Mucosa of descending colon (tissue), 3 donors: ENCODE measurements around the gene CDC42EP1. TPM values are rescaled to one million over a fixed set of nuclear protein-coding genes. Genes with fewer than 3 reads are reported as not detected.

ENCODE experiments used
- ATAC-seq: fragments of 200-7000 bp; cut with Tn5 transposase; one replicate; pipeline ENCODE4 v1.9.1; 2020; ENCODE audit warnings: mild to moderate bottlenecking, moderate library complexity
- DNase-seq, 3 donors: peaks; one replicate each; pipeline ENCODE4 v3.0.0-alpha.2; 2020
- H3K36me3 ChIP-seq: fragments of 200-600 bp; one replicate; pipeline ENCODE4 v1.8.0; 2021; ENCODE audit warnings: low read depth, mild to moderate bottlenecking
- H3K4me1 ChIP-seq: fragments of 200-600 bp; one replicate; pipeline ENCODE4 v1.8.0; 2021; ENCODE audit warnings: low read depth, mild to moderate bottlenecking
- H3K4me3 ChIP-seq: fragments of 200-600 bp; one replicate; pipeline ENCODE4 v1.8.0; 2021; ENCODE audit warnings: mild to moderate bottlenecking
- H3K9me3 ChIP-seq: fragments of 200-600 bp; one replicate; pipeline ENCODE4 v1.8.0; 2021; ENCODE audit warnings: mild to moderate bottlenecking
- CTCF ChIP-seq: fragments of 200-600 bp; IDR thresholded peaks from one replicate; pipeline ENCODE4 v1.8.0; 2022; ENCODE audit warnings: antibody characterized with exemption, mild to moderate bottlenecking
- intact Hi-C, 2 donors: fragments of 100-400 bp; cut with DNase I in 1 of 2; cut with micrococcal nuclease in 1 of 2; formaldehyde crosslinking; loops; one replicate each; pipeline versions ENCODE4 v1.11.0 to v1.11.1; 2022; cut with DNase I, micrococcal nuclease
- total RNA-seq, 3 donors: library from RNA; stranded (reverse); fragmentation: NEBNext Ultra II Directional in 2 of 3; extraction: Animal tissue kit (Norgen Biotek cat#: 25700) in 2 of 3; gene quantifications; one replicate each; pipeline versions ENCODE4 v1.2.1 to v1.2.4, GENCODE V29; 2021 to 2023
- donor health status: DM: no; HTN: no; CAD: no; lungs with moderate emphysema.
- donor health status: DM: no; HTN: no; CAD: no.
- donor health status: DM: no; HTN: yes; CAD: no.

The CDC42EP1 gene
- total RNA-seq, 3 donors from 2014 or later = 31.5 to 52.0 (median 48.2) TPM

GRCh38 chr22:37566329-37566837 lies 6.1 kb downstream of the CDC42EP1 start:
- no peaks in the 10 kb centered on the region for H3K36me3 ChIP-seq
- intact Hi-C loops = no loop called here
- no peaks in the 10 kb centered on the region for H3K9me3 ChIP-seq
- peaks cover 86% of the 10 kb centered on the region for H3K4me1 ChIP-seq
- TF ChIP-seq CTCF = no peak
- ATAC-seq (no peak), DNase-seq (peak in 2 of 3 donors; percentile 58 to 79)
- H3K4me3 ChIP-seq = no peak overlapping the region

GRCh38 chr22:37566903-37567798 lies 6.9 kb downstream of the CDC42EP1 start:
- intact Hi-C loops = no loop called here
- Histone ChIP-seq H3K36me3 (no peaks in the 10 kb centered on the region), H3K4me3 (no peak overlapping the region), H3K4me1 (peaks cover 85% of the 10 kb centered on the region), H3K9me3 (no peaks in the 10 kb centered on the region)
- peak; percentile 94 to 97 (median 95) for DNase-seq
- peak; percentile 67 for ATAC-seq
- TF ChIP-seq CTCF = peak; percentile 93

- ATAC-seq (no peak), DNase-seq (no peak)
- Histone ChIP-seq H3K4me1 (peaks cover 77% of the 10 kb centered on the region), H3K9me3 (no peaks in the 10 kb centered on the region), H3K4me3 (no peak overlapping the region), H3K36me3 (no peaks in the 10 kb centered on the region)
- intact Hi-C loops = no loop called here
- TF ChIP-seq CTCF = no peak
Observed at GRCh38 chr22:37568012-37568411, 7.7 kb downstream of the CDC42EP1 start.

GRCh38 chr22:37568448-37569008 lies 8.2 kb downstream of the CDC42EP1 start:
- no peaks in the 10 kb centered on the region for H3K36me3 ChIP-seq
- H3K9me3 ChIP-seq = no peaks in the 10 kb centered on the region
- H3K4me1 ChIP-seq = peaks cover 71% of the 10 kb centered on the region
- ATAC-seq = no peak
- peak in 1 of 3 donors; percentile 67 for DNase-seq
- H3K4me3 ChIP-seq = no peak overlapping the region
- TF ChIP-seq CTCF = no peak
- intact Hi-C loops = no loop called here

GRCh38 chr22:37569009-37569920 lies 9.0 kb downstream of the CDC42EP1 start:
- no peak for TF ChIP-seq CTCF
- peak; percentile 89 to 90 (median 89) for DNase-seq
- Histone ChIP-seq H3K9me3 (no peaks in the 10 kb centered on the region), H3K4me1 (peaks cover 66% of the 10 kb centered on the region), H3K36me3 (no peaks in the 10 kb centered on the region), H3K4me3 (no peak overlapping the region)
- intact Hi-C loops = no loop called here
- ATAC-seq = peak; percentile 82
